ENCODE measurements around the gene PCED1A.

The PCED1A gene

GRCh38 chr20:2804852-2805688 is 35.4 kb downstream of the PCED1A start:
- in situ Hi-C loops (cut with MboI; ENCODE audit: low sequenced_read_pairs), result no loop called here

- in situ Hi-C loops (cut with MboI; ENCODE audit: low sequenced_read_pairs), result no loop called here
These were observed 36.2 kb downstream of the PCED1A start for GRCh38 chr20:2804041-2804828.

- in situ Hi-C loops (cut with MboI; ENCODE audit: low sequenced_read_pairs), result no loop called here
These were observed 39.1 kb downstream of the PCED1A start for GRCh38 chr20:2801286-2801728.

- in situ Hi-C loops (cut with MboI; ENCODE audit: low sequenced_read_pairs), result no loop called here
These were observed 39.8 kb downstream of the PCED1A start, which contains the start of gene CPXM1 for GRCh38 chr20:2800521-2801285. Gene CPXM1, minus strand, starts transcription at chr20:2800627. Its CDS starts 55 bp downstream, at chr20:2800572.

- in situ Hi-C loops (cut with MboI; ENCODE audit: low sequenced_read_pairs), result no loop called here
These were observed 40.6 kb downstream of the PCED1A start for GRCh38 chr20:2799688-2800520.

GRCh38 chr20:2799271-2799670 is 41.2 kb downstream of the PCED1A start:
- in situ Hi-C loops (cut with MboI; ENCODE audit: low sequenced_read_pairs), result no loop called here

GRCh38 chr20:2798814-2799213 is 41.6 kb downstream of the PCED1A start:
- in situ Hi-C loops (cut with MboI; ENCODE audit: low sequenced_read_pairs), result no loop called here

- in situ Hi-C loops (cut with MboI; ENCODE audit: low sequenced_read_pairs), result no loop called here
These were observed 42.2 kb downstream of the PCED1A start for GRCh38 chr20:2798095-2798805.

- in situ Hi-C loops (cut with MboI; ENCODE audit: low sequenced_read_pairs), result no loop called here
These were observed 43.1 kb downstream of the PCED1A start for GRCh38 chr20:2797136-2797983.

GRCh38 chr20:2796011-2796660 is 44.3 kb downstream of the PCED1A start:
- in situ Hi-C loops (cut with MboI; ENCODE audit: low sequenced_read_pairs), result no loop called here

GRCh38 chr20:2795451-2795850 is 45.0 kb downstream of the PCED1A start:
- in situ Hi-C loops (cut with MboI; ENCODE audit: low sequenced_read_pairs), result no loop called here

GRCh38 chr20:2794866-2795447 is 45.5 kb downstream of the PCED1A start:
- in situ Hi-C loops (cut with MboI; ENCODE audit: low sequenced_read_pairs), result no loop called here

- in situ Hi-C loops (cut with MboI; ENCODE audit: low sequenced_read_pairs), result no loop called here
These were observed 46.2 kb downstream of the PCED1A start for GRCh38 chr20:2794202-2794748.

GRCh38 chr20:2793471-2793870 is 47.0 kb downstream of the PCED1A start:
- in situ Hi-C loops (cut with MboI; ENCODE audit: low sequenced_read_pairs), result no loop called here
